HepG2 (cell line): Measurements from ENCODE around the gene DCP1B. TPM values are rescaled to one million over a fixed set of nuclear protein-coding genes. Genes with fewer than 3 reads are reported as not detected.
A peak's percentile ranks its signal among the peaks of the same experiment; 100 is the strongest.

Experiments
- ARID3A ChIP-seq: IDR thresholded peaks from 2 replicates; pipeline ENCODE4 v1.6.1; 2012; ENCODE audit warnings: low read depth, low read length, improper control_type of control experiment
- ATF4 ChIP-seq, 2 experiments: fragments of 450-650 bp in 1 of 2; sonication (generic) in 1 of 2; formaldehyde crosslinking; IDR thresholded peaks; 2 replicates each; pipeline versions ENCODE4 v1.5.0 to v1.8.0; 2020 to 2022; ENCODE audit warnings: mild to moderate bottlenecking in 1 of 2, missing genetic modification reagents in 1 of 2
- ATF7 ChIP-seq, 2 experiments: fragments of 450-650 bp in 1 of 2; sonication (generic) in 1 of 2; formaldehyde crosslinking in 1 of 2; IDR thresholded peaks; 2 replicates each; pipeline versions ENCODE4 v1.4.0 to v1.6.1; 2016 to 2020; ENCODE audit warnings: antibody characterized with exemption in 1 of 2, mild to moderate bottlenecking in 1 of 2, missing genetic modification reagents in 1 of 2
- BRF2 ChIP-seq: sonication (generic); formaldehyde crosslinking; IDR thresholded peaks from 2 replicates; pipeline ENCODE4 v1.8.1; 2022; ENCODE audit warnings: mild to moderate bottlenecking, missing genetic modification reagents
- CBX2 ChIP-seq, 2 experiments: fragments of 200-600 bp in 1 of 2; sonication (generic); formaldehyde crosslinking in 1 of 2; IDR thresholded peaks; 2 replicates each; pipeline versions ENCODE4 v1.7.0 to v1.8.1; 2018 to 2022; ENCODE audit warnings: low read depth in 2 of 2, low read length in 1 of 2, mild to moderate bottlenecking in 1 of 2, missing genetic modification reagents in 1 of 2
- CC2D1A ChIP-seq: sonication (generic); formaldehyde crosslinking; IDR thresholded peaks from 2 replicates; pipeline ENCODE4 v1.8.1; 2023; ENCODE audit warnings: mild to moderate bottlenecking, missing genetic modification reagents
- DRAP1 ChIP-seq: IDR thresholded peaks from 2 replicates; pipeline ENCODE4 v1.6.1; 2016; ENCODE audit warnings: missing genetic modification reagents, missing compliant biosample characterization
- FOXA1 ChIP-seq, 2 experiments: fragments of 450-650 bp in 1 of 2; sonication (generic) in 1 of 2; formaldehyde crosslinking in 1 of 2; IDR thresholded peaks; 2 replicates each; pipeline versions ENCODE4 v1.4.0 to v1.6.1; 2016 to 2020; ENCODE audit warnings: missing genetic modification reagents in 1 of 2
- GMEB2 ChIP-seq: IDR thresholded peaks from 2 replicates; pipeline ENCODE4 v1.6.1; 2016; ENCODE audit warnings: missing biosample characterization, missing genetic modification reagents, low read depth
- HBP1 ChIP-seq: IDR thresholded peaks from 2 replicates; pipeline ENCODE4 v1.6.1; 2016; ENCODE audit warnings: low read depth, control low read depth
- JUN ChIP-seq: sonication (generic); formaldehyde crosslinking; IDR thresholded peaks from 2 replicates; pipeline ENCODE4 v1.4.0; 2020; ENCODE audit warnings: mild to moderate bottlenecking, missing genetic modification reagents
- MIER3 ChIP-seq: IDR thresholded peaks from 2 replicates; pipeline ENCODE4 v1.6.1; 2016; ENCODE audit warnings: missing compliant biosample characterization, borderline replicate concordance
- NAIF1 ChIP-seq: sonication (generic); formaldehyde crosslinking; IDR thresholded peaks from 2 replicates; pipeline ENCODE4 v1.5.0; 2020; ENCODE audit warnings: mild to moderate bottlenecking, missing genetic modification reagents, borderline replicate concordance
- POLR2G ChIP-seq: fragments of 200-400 bp; formaldehyde crosslinking; IDR thresholded peaks from 2 replicates; pipeline ENCODE4 v1.6.1; 2018; ENCODE audit warnings: mild to moderate bottlenecking, low read depth, low read length, moderate library complexity
- THYN1 ChIP-seq: sonication (generic); formaldehyde crosslinking; IDR thresholded peaks from 2 replicates; pipeline ENCODE4 v1.8.1; 2023; ENCODE audit warnings: low read depth, mild to moderate bottlenecking, moderate library complexity, missing genetic modification reagents, borderline replicate concordance
- ZFX ChIP-seq: sonication (generic); formaldehyde crosslinking; IDR thresholded peaks from 2 replicates; pipeline ENCODE4 v1.4.0; 2020; ENCODE audit warnings: mild to moderate bottlenecking, low read depth, missing genetic modification reagents, moderate library complexity
- ZKSCAN5 ChIP-seq: sonication (generic); formaldehyde crosslinking; IDR thresholded peaks from 2 replicates; pipeline ENCODE4 v1.5.1; 2020; ENCODE audit warnings: mild to moderate bottlenecking, missing genetic modification reagents
- ZNF275 ChIP-seq: sonication (generic); formaldehyde crosslinking; IDR thresholded peaks from 2 replicates; pipeline ENCODE4 v1.8.0; 2022; ENCODE audit warnings: missing genetic modification reagents, mild to moderate bottlenecking, inconsistent platforms, borderline replicate concordance
- ZNF33B ChIP-seq: sonication (generic); formaldehyde crosslinking; IDR thresholded peaks from 2 replicates; pipeline ENCODE4 v1.5.1; 2020; ENCODE audit warnings: mild to moderate bottlenecking, missing genetic modification reagents
- ZNF713 ChIP-seq: sonication (generic); formaldehyde crosslinking; IDR thresholded peaks from 2 replicates; pipeline ENCODE4 v1.4.0; 2020; ENCODE audit warnings: mild to moderate bottlenecking, missing genetic modification reagents
- polyA plus RNA-seq, 8 experiments: library from polyadenylated mRNA; depleted of rRNA in 3 of 8; stranded (reverse) in 7 of 8; unstranded in 1 of 8; fragments of >200 nt; fragmentation: Illumina TruSeq in 4 of 8; extraction: Trizol in 4 of 8; gene quantifications; 2 replicates each; pipeline versions ENCODE4 v1.2.1 to v1.2.3, GENCODE V29; 2011 to 2016; ENCODE audit warnings: low read depth in 4 of 8, missing spikeins in 1 of 8, mixed read lengths in 1 of 8; ENCODE audit not compliant: insufficient read depth in 1 of 8
- total RNA-seq, 5 experiments: library from RNA; depleted of rRNA; stranded (reverse); fragments of >200 nt; fragmentation: Illumina TruSeq; extraction: Trizol; gene quantifications; 2 replicates each; pipeline ENCODE4 v1.2.3, GENCODE V29; 2016; ENCODE audit warnings: low read depth in 1 of 5

The DCP1B gene
- total and polyA plus RNA-seq, 2 of the 13 experiments (the other 11 are each of a cell fraction or from before 2014, with no cell fraction given), result 11.4 to 27.2 TPM

- TF ChIP-seq ATF4 (CRISPR knock-in tag; IDR thresholded peaks at IDR 0.05) (0 out of 4 replicates have a peak, but pooled peaks of 1 of the 2 experiments have one; percentile 26), THYN1 (CRISPR knock-in tag) (no peak), ZNF33B (no peak), NAIF1 (no peak), HBP1 (CRISPR knock-in tag) (0 out of 2 replicates have a peak, but pooled peaks have one; percentile 64), CBX2 (IDR thresholded peaks at IDR 0.05; ENCODE audit: low read depth, low read length) (no peak), CBX2 (CRISPR knock-in tag; IDR thresholded peaks at IDR 0.05; ENCODE audit: low read depth) (no peak), ATF7 (IDR thresholded peaks at IDR 0.05) (no peak), ATF7 (CRISPR knock-in tag; IDR thresholded peaks at IDR 0.05) (no peak), ZNF713 (CRISPR knock-in tag) (no peak), JUN (CRISPR knock-in tag) (no peak), BRF2 (CRISPR knock-in tag) (no peak), CC2D1A (no peak), POLR2G (0 out of 2 replicates have a peak, but pooled peaks have one; percentile 28), FOXA1 (IDR thresholded peaks at IDR 0.05) (no peak), FOXA1 (CRISPR knock-in tag; IDR thresholded peaks at IDR 0.05) (peak; percentile 60), ZFX (no peak), ARID3A (peak; percentile 37; the same call in 1 of the 2 replicates), ZKSCAN5 (CRISPR knock-in tag) (no peak), ZNF275 (CRISPR knock-in tag) (no peak), MIER3 (no peak), DRAP1 (CRISPR knock-in tag) (no peak), GMEB2 (CRISPR knock-in tag) (no peak)
Observed at GRCh38 chr12:1993871-1994371, 10.3 kb downstream of the DCP1B start (continued).
